NCI-H748 (cell line): ENCODE results near the gene MMP28.

Experiments used
- DNase-seq: peaks from one replicate; lab custom pipeline; 2025; ENCODE audit not compliant: unreplicated experiment; lab: John Stamatoyannopoulos, UW

Gene MMP28, protein sequence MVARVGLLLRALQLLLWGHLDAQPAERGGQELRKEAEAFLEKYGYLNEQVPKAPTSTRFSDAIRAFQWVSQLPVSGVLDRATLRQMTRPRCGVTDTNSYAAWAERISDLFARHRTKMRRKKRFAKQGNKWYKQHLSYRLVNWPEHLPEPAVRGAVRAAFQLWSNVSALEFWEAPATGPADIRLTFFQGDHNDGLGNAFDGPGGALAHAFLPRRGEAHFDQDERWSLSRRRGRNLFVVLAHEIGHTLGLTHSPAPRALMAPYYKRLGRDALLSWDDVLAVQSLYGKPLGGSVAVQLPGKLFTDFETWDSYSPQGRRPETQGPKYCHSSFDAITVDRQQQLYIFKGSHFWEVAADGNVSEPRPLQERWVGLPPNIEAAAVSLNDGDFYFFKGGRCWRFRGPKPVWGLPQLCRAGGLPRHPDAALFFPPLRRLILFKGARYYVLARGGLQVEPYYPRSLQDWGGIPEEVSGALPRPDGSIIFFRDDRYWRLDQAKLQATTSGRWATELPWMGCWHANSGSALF

DNA sequence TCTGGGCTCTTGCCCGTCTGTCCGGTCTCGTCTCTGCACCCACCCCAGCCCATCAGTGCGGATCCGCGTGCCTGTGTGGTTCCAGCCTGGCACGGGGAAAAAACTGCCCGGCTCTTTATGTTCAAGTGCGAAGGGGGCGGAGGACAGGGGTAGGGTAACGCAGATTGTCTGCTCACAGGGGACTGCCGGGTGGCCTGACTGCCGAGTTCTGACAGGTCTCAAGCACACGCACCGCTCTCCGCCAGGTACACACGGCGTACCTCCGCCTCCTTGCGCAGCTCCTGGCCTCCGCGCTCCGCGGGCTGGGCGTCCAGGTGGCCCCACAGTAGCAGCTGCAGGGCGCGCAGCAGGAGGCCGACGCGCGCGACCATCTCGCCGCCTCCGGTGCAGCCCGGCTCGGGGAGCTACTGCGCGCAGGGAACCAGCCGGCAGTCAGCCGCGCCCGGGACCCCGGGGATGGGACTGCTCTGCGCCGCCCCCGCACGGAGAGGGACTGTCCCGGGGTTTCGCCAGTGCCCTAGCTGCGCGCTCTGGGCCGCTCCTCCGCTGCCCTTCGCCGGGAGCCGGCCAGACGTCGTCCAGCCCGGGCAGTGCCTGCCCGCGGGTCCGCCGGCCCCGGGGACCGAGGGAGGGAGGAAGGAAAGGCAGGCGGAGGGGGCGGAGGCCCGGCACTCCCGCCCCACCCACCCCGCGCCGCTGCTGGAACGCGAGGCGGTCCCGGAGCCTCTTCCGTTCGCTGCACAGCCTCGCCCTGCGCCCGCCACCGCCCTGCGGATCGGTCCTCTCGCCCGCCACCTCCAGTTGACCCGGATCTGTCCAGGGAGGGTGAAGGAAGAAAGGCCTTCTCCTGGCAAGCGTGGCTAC is at the start of gene MMP28:
Gene MMP28 (minus strand): TSS at position 635 of the 864 bp plus-strand sequence. CDS start 264 bp downstream, at position 371.
- peak; percentile 74 for DNase-seq

DNA sequence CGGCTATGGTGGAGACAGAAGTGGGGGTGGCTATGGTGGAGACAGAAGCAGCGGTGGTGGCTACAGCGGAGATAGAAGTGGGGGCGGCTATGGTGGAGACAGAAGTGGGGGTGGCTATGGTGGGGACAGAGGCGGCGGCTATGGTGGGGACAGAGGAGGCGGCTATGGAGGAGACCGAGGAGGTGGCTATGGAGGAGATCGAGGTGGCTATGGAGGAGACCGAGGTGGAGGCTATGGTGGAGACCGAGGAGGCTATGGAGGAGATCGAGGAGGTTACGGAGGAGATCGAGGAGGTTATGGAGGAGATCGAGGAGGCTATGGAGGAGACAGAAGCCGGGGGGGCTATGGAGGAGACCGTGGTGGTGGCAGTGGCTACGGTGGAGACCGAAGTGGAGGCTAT is 49.1 kb upstream of the MMP28 start:
- DNase-seq, result no peak

DNA sequence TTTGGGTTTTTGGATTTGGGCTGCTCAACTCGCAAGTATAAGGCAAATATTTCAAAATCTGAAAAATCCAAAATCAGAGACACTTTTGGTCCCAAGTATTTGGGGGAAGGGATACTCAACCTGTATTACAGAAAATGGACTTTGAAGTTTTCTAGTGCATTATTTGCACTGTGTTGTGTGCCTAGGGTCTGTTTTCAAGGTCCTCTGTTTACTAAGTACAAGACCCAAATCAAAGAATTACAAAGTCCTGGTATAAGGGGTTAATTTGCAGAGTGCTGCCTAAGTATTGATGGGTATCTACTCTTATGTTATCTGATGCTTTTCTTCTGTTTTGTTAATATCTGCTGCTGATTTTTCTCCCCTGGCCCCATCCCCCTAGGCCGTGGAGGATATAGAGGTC is 48.3 kb upstream of the MMP28 start:
- no peak for DNase-seq

DNA sequence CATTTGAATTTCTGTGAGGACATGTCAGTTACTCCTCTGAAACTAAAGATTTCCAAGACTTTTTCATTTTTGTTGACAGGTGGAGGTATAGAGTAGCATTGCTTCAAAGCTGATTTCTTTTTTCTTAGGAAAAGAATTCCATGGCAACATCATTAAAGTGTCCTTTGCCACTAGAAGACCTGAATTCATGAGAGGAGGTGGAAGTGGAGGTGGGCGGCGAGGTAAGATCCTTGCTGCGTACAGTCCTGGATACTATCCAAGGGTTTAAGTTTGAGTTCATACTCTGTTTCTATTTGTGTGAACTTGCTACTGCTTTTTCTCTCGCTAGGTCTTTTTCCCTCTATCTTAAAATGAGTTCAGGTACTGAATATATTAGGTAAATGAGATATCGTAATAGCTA is 46.8 kb upstream of the MMP28 start:
- DNase-seq, result no peak

DNA sequence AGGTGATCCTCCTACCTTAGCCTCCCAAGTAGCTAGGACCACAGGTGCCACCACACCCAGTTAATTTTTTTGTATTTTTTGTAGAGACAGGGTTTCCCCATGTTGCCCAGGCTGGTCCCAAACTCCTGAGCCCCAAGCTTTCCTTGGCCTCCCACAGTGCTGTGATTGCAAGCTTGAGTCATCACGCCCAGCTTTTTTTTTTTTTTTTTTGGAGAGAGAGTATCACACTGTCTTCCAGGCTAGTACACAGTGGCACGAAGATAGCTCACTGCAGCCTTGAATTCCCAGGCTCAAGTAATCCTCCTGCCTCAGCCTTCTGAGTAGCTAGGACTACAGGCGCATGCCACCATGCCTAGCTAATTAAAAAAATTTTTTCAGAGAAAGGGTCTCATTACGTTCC is 46.1 kb upstream of the MMP28 start:
- DNase-seq, result no peak

DNA sequence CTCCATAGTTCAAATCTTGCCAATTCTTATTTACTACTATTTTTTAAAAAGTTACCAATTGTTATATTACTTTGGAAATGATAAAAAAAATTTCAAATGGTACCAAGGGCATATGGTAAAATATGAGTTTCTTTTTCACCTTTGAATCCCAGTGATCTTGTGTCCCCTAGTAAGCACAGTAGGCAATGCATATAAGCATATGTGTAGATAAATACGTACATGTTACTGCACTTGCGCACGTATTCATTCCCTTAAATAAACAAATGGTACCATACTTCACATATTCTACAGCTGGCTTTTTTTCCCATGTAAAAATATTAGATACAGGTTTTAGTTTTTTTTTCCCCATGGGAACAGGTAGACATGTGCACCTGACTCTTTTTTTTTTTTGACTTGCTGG is 45.7 kb upstream of the MMP28 start:
- no peak for DNase-seq

DNA sequence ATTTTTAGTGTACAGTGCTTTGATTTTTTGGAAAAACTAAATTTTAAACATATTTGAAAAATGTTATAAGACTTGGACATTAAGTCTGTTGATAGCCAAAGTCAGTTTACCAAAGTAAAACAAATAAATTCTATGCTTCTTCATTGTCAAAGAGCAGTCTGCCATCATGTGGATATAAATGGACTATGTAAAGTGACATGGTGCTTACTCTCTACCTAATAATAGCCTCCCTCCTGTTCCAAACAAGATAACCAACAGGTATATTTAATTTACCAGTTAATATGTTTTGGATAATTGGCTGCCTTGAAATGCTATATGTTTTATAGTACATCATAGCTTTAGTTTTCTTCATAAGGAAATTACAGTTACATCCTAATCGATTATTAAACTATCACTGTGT is 29.8 kb upstream of the MMP28 start:
- DNase-seq, result no peak

DNA sequence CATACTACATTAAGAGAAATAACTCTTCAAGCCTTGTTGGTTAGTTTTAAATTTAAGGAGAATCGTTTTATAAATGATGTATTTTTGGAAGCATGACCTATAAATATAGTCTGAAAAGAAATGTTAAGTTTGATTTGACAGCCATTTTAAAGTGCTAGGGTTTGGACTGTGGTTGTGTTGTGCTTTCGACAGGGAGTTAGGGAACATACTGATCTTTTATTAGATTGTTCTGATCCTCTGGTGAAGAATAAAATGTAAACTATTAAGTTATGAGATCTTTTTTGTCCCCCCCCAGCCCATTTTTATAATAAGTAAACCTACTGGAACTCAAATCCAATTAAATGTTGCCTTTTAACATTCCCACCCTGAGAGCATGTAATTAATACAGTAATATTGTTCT is 25.9 kb upstream of the MMP28 start:
- no peak for DNase-seq

DNA sequence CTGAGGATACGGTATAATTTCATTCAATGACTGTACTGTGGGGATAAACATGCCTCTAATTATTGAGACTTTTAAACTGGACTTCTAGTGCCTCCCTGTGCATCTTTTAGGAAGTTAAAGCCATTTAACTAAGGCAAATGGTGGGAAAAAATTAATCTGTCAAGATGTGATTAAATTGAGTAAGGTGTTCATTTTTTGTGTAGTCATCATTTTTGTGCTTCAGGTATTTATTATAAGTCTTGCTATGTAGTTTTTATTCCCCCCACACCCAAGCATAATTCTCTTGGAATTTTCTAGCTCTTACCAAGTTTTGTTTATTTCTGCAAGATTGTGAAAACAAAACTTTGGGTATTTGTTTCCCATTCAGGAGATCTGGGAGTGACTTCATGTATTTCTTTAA is 24.0 kb upstream of the MMP28 start:
- no peak for DNase-seq

DNA sequence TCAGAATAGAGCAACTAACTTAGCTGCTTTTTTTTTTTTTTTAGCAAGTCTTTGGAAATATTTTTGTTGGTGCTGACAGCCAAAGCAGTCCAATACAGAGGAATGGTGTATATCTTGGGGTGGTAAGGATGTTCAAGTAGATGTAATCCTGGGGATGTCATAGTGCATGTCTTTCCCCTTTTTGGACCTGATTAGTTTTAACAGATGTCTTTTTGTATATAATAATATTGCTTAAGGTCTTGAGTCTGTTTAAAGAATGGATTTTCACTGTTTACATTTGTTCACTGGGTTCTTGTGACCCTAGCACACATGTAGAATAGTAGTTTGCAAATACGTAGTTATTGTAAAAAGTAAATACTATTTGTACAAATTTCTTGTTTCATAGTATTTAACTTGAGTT is 21.8 kb upstream of the MMP28 start:
- DNase-seq, result no peak

DNA sequence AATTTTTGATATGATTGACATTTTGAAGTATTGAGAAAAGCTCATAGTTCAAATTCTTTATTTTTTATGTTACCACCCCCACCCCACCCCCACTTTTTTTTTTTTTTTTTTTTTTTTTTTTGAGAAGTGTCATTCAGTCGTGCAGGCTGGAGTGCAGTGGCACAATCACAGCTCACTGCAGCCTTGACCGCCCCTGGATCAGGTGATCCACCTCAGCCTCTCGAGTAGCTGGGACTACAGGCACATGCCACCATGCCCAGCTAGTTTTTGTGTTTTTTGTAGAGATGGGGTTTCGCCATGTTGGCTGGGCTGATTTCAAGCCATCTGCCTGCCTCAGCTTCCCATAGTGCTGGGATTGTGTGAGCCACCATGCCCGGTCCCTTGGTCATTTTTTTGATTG is 21.3 kb upstream of the MMP28 start:
- DNase-seq, result no peak

DNA sequence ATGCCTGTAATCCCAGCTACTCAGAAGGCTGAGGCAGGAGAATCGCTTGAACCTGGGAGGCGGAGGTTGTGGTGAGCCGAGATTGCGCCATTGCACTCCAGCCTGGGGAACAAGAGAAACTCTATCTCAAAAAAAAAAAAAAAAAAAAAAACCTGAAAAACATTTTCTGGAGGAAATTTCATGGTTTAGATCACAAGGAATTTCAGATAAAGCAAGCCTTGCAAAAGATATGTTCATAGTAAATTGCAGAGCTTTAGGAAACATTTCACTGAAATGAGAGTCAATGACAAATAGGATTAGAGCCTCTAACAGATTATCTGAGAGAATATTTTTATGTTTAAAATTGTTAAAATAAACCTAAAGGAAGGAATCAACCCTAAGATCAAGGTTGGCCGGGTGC is 17.0 kb upstream of the MMP28 start:
- no peak for DNase-seq

DNA sequence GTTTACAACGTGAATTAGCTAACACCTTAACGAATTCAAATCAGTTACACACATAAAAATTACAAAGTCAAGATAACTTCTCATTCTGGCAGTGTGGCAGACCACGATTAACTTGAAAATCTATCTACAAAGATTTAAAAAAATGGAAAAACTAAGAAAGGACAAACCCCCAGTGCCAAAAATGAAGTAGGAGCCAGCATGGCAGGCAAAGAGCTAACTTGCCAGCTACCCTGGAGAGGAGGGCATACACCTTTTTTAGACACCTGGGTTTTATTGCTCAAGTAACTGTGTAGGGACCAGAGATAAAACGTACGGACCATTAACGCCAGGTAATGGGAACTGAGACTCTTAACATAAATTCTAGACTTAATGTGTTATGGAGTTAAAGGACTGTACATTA is 16.3 kb upstream of the MMP28 start:
- no peak for DNase-seq

DNA sequence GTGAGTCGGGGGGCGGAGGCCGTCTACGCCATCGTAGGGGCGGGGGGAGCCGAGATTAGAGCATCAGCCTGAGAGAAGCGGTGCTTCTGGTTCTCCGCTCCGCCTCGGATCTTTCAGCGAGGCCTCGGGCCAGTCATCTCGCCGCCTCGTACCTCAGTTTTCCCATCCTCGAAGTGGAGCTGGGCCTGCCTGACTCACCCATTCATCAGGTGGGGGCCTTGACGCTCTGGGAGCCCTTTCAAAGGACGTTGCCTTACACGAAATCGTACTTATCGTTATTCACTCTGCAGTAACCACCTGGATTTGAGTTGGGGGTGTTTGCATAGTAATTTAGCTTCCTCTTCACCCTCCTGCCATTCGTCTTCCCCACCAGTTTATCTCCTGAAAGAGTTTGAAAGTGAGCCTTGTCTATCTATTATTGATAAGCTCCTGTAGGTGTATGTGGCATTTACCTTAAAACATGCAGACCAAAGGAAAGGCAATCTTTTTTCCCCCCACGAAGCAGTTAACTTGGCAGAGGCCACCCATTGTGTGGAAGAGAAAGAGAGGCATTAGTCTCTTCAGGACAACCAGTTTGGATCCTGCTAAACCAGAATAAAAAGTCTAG is 14.5 kb upstream of the MMP28 start:
- DNase-seq, result peak; percentile 44

DNA sequence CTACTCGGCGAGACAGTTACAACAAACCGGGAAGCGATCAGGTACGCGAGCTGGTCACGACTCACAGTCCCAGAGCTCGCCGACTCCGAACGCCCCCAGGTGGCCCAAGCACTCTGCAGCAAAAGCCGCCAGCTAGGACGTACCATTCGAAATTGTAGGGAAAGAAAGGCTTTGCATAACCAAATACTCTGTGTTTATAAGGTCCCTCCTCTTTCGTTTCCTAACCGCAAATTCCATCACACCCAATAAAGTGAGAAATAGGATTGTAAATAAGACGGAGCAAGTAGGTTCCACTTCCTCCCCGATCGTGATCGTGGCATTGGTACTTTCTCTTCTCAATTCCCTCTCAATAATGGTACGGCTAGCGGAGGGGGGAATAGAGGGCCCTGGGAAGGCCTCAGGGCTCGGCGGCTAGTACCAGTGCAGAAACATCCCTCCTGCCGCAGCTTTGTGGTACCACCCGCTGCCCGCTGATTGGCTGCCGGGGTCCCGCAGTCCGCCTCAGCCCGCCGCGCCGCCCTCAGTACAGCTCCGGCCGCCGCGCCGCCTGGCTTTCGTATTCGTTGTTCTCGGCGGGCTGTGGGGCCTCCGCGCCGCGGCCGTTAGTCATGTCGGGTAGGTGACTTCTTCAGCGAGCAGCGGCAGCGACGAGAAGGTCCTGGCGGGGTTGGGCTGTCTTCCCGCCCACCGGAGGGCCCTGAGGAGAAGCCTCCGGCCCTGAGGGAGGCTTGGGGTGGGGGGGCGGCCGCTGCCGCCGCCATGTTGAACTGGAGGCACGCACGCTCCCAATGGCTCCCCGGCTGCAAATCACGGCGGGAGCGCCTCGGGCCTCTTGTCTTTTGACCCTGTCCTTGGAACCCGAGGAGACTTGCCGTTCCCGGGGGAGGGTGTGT is 13.8 kb upstream of the MMP28 start, which contains the start of gene TAF15:
Gene TAF15 (plus strand): TSS at position 523 of the 893 bp plus-strand sequence. CDS start 86 bp downstream, at position 609.
- DNase-seq, result peak; percentile 98

DNA sequence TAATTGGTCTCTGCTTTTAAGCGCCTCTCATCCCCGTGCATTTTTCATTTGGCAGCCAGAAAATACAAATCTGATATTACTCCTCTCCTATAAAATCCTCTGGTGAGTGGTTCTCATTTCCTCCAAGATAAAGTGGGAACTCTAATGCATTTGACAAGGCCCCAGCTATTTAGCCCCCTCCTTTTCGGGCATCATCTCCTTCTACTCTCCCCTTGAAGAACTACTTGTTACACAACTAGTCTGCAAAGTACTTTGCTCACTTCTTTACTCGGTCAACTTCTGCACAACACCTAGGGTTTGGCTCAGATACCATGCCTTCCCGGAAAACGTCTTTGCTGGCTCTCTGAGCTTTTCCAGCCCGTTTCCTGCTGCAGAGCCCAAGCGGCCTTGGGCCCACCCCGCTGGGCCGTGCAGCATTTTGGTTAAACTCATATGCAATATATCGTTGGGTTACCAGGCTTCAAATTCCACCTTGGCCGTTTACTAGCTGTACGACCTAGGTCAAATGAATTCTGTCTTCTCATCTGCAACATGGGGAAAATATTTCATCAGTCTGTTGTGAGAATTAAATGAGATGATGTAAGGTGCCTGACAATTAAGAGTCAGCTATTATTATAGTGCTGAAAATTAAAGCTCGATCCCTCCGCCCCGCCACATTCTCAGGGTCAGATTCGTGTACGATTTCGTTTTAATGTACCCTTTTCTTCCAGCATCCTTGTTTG is 13.0 kb upstream of the MMP28 start:
- DNase-seq, result no peak

DNA sequence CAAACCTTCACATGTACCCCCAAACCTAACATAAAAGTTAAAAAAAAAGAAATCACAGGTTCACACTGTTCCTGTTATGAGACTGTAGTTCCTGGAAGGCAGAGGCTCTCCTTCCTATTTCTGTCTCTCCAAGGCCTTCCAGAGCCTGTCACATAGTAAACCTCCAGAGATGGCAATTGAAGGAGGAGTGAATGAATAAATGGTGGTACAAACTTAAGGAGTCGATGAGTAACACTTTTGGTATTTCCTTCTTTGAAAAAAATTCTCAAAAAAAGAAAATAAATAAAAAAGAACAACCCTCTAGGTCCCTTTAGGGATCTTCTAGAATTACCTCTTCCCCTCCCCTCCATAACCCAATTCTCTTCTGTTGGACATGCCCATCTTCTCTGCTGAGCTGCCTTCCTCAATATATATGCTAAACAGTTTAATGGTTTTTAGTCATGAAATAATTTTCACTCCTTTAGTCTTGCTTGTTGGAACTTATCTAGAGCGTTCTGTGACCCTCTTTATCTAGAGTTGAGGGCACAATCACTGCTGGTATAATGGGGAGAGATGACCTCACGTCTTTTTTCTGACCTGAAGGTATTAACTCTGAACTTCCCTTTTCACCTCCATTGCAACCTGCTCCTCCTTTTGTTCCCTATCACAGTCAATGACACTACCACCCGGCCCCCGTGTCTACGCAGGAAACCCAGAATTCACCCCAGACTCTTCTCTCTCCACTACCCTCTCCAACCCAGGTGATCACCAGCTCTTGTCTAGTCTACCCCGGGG is 12.1 kb upstream of the MMP28 start:
- DNase-seq, result no peak

DNA sequence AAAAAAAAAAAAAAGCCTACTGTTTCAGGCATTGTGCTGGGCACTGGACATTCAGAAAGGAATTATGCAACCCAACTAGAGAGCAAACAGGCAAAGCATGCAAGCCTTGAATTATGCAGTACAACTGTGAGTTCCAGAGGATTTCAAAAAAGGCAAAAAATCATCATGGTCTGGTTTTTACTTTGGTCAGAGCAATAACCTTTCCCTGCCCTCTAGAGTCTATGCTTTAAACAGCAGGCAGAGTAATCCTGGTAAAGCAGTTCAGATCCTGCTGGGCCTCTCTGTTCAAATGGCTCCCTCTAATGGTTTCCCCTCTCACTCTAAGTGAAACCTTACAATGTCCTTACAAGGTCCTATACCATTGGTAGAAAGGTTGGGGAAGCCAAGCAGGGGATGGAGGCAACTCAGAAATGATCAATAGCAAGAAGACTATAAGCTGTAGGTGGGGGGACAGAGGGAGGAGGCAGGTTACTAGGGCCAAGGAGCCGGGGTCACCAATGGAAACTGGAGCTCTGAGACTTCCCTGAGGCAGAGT is 9.3 kb upstream of the MMP28 start:
- peak; percentile 77 for DNase-seq
